Sigmoid colon (tissue), 7 donors: ENCODE measurements around the gene KIAA1210. TPM values are rescaled to one million over a fixed set of nuclear protein-coding genes. Genes with fewer than 3 reads are reported as not detected.

Source experiments
- DNase-seq: peaks from one replicate; pipeline ENCODE4 v3.0.0-alpha.2; 2019
- H3K27ac ChIP-seq, 4 donors: fragments of 200-600 bp; sonication (generic); one replicate each; pipeline ENCODE4 v1.5.1; 2016 to 2019; ENCODE audit warnings: mild to moderate bottlenecking in 1 of 4
- H3K27me3 ChIP-seq, 3 donors: fragments of 200-600 bp; sonication (generic); one replicate each; pipeline ENCODE4 v1.5.1; 2019; ENCODE audit warnings: mild to moderate bottlenecking in 1 of 3
- H3K36me3 ChIP-seq, 4 donors: fragments of 200-600 bp; sonication (generic); one replicate each; pipeline ENCODE4 v1.5.1; 2016 to 2019
- H3K4me1 ChIP-seq, 4 donors: fragments of 200-600 bp; sonication (generic); one replicate each; pipeline ENCODE4 v1.5.1; 2017 to 2019
- H3K4me3 ChIP-seq, 4 donors: fragments of 200-600 bp; sonication (generic); one replicate each; pipeline ENCODE4 v1.5.1; 2017 to 2019; ENCODE audit warnings: mild to moderate bottlenecking in 2 of 4, moderate library complexity in 1 of 4
- H3K9me3 ChIP-seq, 4 donors: fragments of 200-600 bp in 3 of 4; sonication (generic) in 3 of 4; one replicate each; pipeline versions ENCODE4 v1.5.1 to v1.6.1; 2013 to 2019
- CTCF ChIP-seq, 4 experiments: fragments of 450-650 bp in 3 of 4; fragments of 200-600 bp in 1 of 4; IDR thresholded peaks; one replicate each; pipeline ENCODE4 v1.5.1; 2016 to 2019; ENCODE audit warnings: antibody characterized with exemption in 4 of 4, mild to moderate bottlenecking in 3 of 4, moderate library complexity in 2 of 4
- EP300 ChIP-seq, 4 donors: sonication (generic); formaldehyde crosslinking; IDR thresholded peaks; one replicate each; pipeline ENCODE4 v1.6.1; 2017; ENCODE audit warnings: antibody characterized with exemption in 4 of 4
- POLR2A ChIP-seq, 2 donors: fragments of 450-650 bp; IDR thresholded peaks; one replicate each; pipeline ENCODE4 v1.6.1; 2016; ENCODE audit warnings: antibody characterized with exemption in 2 of 2, mild to moderate bottlenecking in 2 of 2, moderate library complexity in 2 of 2
- POLR2AphosphoS5 ChIP-seq, 4 donors: sonication (generic); formaldehyde crosslinking; IDR thresholded peaks; one replicate each; pipeline ENCODE4 v1.6.1; 2017; ENCODE audit warnings: antibody characterized with exemption in 4 of 4
- WGBS, 2 donors: extraction: QIAGEN DNeasy Blood & Tissue Kit; methylation state at CpG; one replicate each; pipeline ENCODE4 v1.1.7; 2013; 5-methylcytosine and 5-hydroxymethylcytosine counted together
- intact Hi-C: fragments of 100-400 bp; cut with DNase I; formaldehyde crosslinking; loops from one replicate; pipeline ENCODE4 v1.15.1; 2023
- polyA plus RNA-seq, 3 donors: library from polyadenylated mRNA; stranded (reverse); fragments of 200-250 nt; gene quantifications; one replicate each; pipeline ENCODE4 v1.2.3, GENCODE V29; 2013
- total RNA-seq, 4 donors: library from RNA; depleted of rRNA; stranded (reverse); fragments of >200 nt; gene quantifications; one replicate each; pipeline ENCODE4 v1.1.0, GENCODE V29; 2016
- donor health status: healthy with polysubstance abuse.
- donor health status: Bipolar disorder and iron deficiency.
- donor health status: healthy.

KIAA1210 gene
- total and polyA plus RNA-seq, 7 donors, result not detected

- no peaks in the 10 kb centered on the region for H3K27me3 ChIP-seq
- H3K27ac ChIP-seq, result no peak overlapping the region
- intact Hi-C loops, result no loop called here
- no peaks in the 10 kb centered on the region for H3K36me3 ChIP-seq
- H3K4me3 ChIP-seq, result no peak overlapping the region
- H3K4me1 ChIP-seq, result no peaks in the 10 kb centered on the region
- no peak for TF ChIP-seq EP300 (IDR thresholded peaks at IDR 0.05)
- TF ChIP-seq POLR2A (IDR thresholded peaks at IDR 0.05), result no peak
- no peak for TF ChIP-seq CTCF (IDR thresholded peaks at IDR 0.05)
- no peak for TF ChIP-seq POLR2AphosphoS5 (IDR thresholded peaks at IDR 0.05)
- H3K9me3 ChIP-seq, result no peaks in the 10 kb centered on the region
- 93 to 94% methylated on average over 19 of the region's 19 CpGs for WGBS, 2 donors
- DNase-seq, result no peak
Measured at GRCh38 chrX:119073911-119074310, 53.7 kb downstream of the KIAA1210 start.

GRCh38 chrX:119073200-119073905 lies 54.3 kb downstream of the KIAA1210 start:
- WGBS, 2 donors, result 96% methylated on average over 43 of the region's 43 CpGs
- Histone ChIP-seq H3K4me3 (no peak overlapping the region), H3K4me1 (no peaks in the 10 kb centered on the region), H3K27me3 (no peaks in the 10 kb centered on the region), H3K27ac (no peak overlapping the region), H3K9me3 (no peaks in the 10 kb centered on the region), H3K36me3 (no peaks in the 10 kb centered on the region)
- DNase-seq, result no peak
- intact Hi-C loops, result no loop called here
- no peak for TF ChIP-seq EP300 (IDR thresholded peaks at IDR 0.05)
- TF ChIP-seq POLR2A (IDR thresholded peaks at IDR 0.05), result no peak
- TF ChIP-seq POLR2AphosphoS5 (IDR thresholded peaks at IDR 0.05), result no peak
- TF ChIP-seq CTCF (IDR thresholded peaks at IDR 0.05), result no peak

- no peaks in the 10 kb centered on the region for H3K9me3 ChIP-seq
- H3K36me3 ChIP-seq, result no peaks in the 10 kb centered on the region
- no peak within 1 kb of the TSS for H3K27ac ChIP-seq
- intact Hi-C loops, result no loop called here
- no peak within 1 kb of the TSS for H3K4me3 ChIP-seq
- no peaks in the 10 kb centered on the region for H3K27me3 ChIP-seq
- TF ChIP-seq POLR2AphosphoS5 (IDR thresholded peaks at IDR 0.05), result no peak
- no peak for TF ChIP-seq POLR2A (IDR thresholded peaks at IDR 0.05)
- TF ChIP-seq EP300 (IDR thresholded peaks at IDR 0.05), result no peak
- TF ChIP-seq CTCF (IDR thresholded peaks at IDR 0.05), result no peak
- DNase-seq, result no peak
- no peaks in the 10 kb centered on the region for H3K4me1 ChIP-seq
- WGBS, 2 donors, result 95 to 96% methylated on average over 6 of the region's 6 CpGs
Measured at GRCh38 chrX:119072744-119073143, 54.9 kb downstream of the KIAA1210 start, which contains the start of gene CT47C1. Gene CT47C1 (plus strand): TSS chrX:119072993. CDS start chrX:119073226, 233 bp downstream.

GRCh38 chrX:119071381-119071780 lies 56.2 kb downstream of the KIAA1210 start:
- H3K27me3 ChIP-seq, result no peaks in the 10 kb centered on the region
- H3K9me3 ChIP-seq, result no peaks in the 10 kb centered on the region
- H3K36me3 ChIP-seq, result no peaks in the 10 kb centered on the region
- WGBS, 2 donors, result 71 to 77% methylated on average over 2 of the region's 2 CpGs
- TF ChIP-seq CTCF (IDR thresholded peaks at IDR 0.05) (no peak), POLR2A (IDR thresholded peaks at IDR 0.05) (no peak), POLR2AphosphoS5 (IDR thresholded peaks at IDR 0.05) (no peak)
- intact Hi-C loops, result no loop called here
- no peak overlapping the region for H3K27ac ChIP-seq
- DNase-seq, result no peak
- no peaks in the 10 kb centered on the region for H3K4me1 ChIP-seq
- no peak overlapping the region for H3K4me3 ChIP-seq

- Histone ChIP-seq H3K4me3 (no peak overlapping the region), H3K9me3 (no peaks in the 10 kb centered on the region), H3K27me3 (no peaks in the 10 kb centered on the region), H3K27ac (no peak overlapping the region), H3K36me3 (no peaks in the 10 kb centered on the region), H3K4me1 (no peaks in the 10 kb centered on the region)
- DNase-seq, result no peak
- TF ChIP-seq CTCF (IDR thresholded peaks at IDR 0.05) (no peak), POLR2A (IDR thresholded peaks at IDR 0.05) (no peak), EP300 (IDR thresholded peaks at IDR 0.05) (no peak), POLR2AphosphoS5 (IDR thresholded peaks at IDR 0.05) (no peak)
- WGBS, 2 donors, result 98% methylated on average over 1 of the region's 1 CpG
- intact Hi-C loops, result loop anchor here (5.0 kb wide), 2 partner anchors 62 to 222 kb away; no protein-coding TSS in a partner anchor
Measured at GRCh38 chrX:119069762-119070161, 57.9 kb downstream of the KIAA1210 start.
